Measurements from ENCODE around the gene CNOT1.

DNA sequence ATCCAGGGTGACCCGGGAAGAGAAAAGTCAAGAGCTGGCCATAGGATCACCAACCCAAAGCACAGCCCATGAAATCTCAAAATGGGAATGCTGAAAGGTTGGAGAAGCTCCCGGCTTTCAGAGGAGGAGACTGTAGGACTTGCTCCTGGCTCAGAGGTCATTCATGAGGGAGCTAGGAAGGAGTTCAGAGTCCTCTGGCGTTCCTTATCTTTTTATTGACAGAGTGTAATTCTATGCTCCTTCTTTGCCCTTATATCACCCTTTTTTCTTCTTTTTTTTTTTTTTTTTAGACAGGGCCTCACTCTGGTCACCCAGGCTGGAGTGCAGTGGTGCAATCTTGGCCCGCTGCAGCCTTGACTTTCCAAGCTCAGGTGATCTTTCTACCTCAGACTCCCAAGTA is 27.3 kb upstream of the CNOT1 start:
- TF ChIP-seq POLR2A (IDR thresholded peaks at IDR 0.05; ENCODE audit: low read depth, low read length) (no peak), TAF1 (IDR thresholded peaks at IDR 0.05; ENCODE audit: borderline replicate concordance, low read depth, low read length) (no peak)

Measured in GM12892 (cell line).